ENCODE measurements around the gene BMPER. TPM values are rescaled to one million over a fixed set of nuclear protein-coding genes. Genes with fewer than 3 reads are reported as not detected.
A peak's percentile ranks its signal among the peaks of the same experiment; 100 is the strongest.

Gene BMPER
- polyA plus RNA-seq, 1 of the 3 experiments (the other 2 are of a cell fraction) = 20.0 TPM

GRCh38 chr7:34064519-34065158 lies 159.3 kb downstream of the BMPER start (continued):
- TF ChIP-seq REST (IDR thresholded peaks at IDR 0.05; ENCODE audit: low read depth, low read length) (no peak), RCOR1 (IDR thresholded peaks at IDR 0.05; ENCODE audit: low read length) (no peak), CTCF (IDR thresholded peaks at IDR 0.05) (no peak), NFIC (IDR thresholded peaks at IDR 0.05; ENCODE audit: borderline replicate concordance) (peak; percentile 73)

- CTCF ChIA-PET = no interaction called here
- no peak for TF ChIP-seq IRF3 (IDR thresholded peaks at IDR 0.05; ENCODE audit: low read depth, low read length)
- no peak for TF ChIP-seq POLR2AphosphoS5 (IDR thresholded peaks at IDR 0.05; ENCODE audit: low read depth, low read length)
- no peak for TF ChIP-seq TCF12 (IDR thresholded peaks at IDR 0.05)
- no peak for TF ChIP-seq YY1 (IDR thresholded peaks at IDR 0.05; ENCODE audit: low read depth)
- no peak for TF ChIP-seq RFX5 (IDR thresholded peaks at IDR 0.05; ENCODE audit: low read length)
- no peak for TF ChIP-seq TAF1 (IDR thresholded peaks at IDR 0.05; ENCODE audit: borderline replicate concordance, low read depth, low read length)
- TF ChIP-seq JUND (IDR thresholded peaks at IDR 0.05) = no peak
- TF ChIP-seq FOSL2 (IDR thresholded peaks at IDR 0.05; ENCODE audit: borderline replicate concordance, low read depth) = no peak
- TF ChIP-seq RXRA (IDR thresholded peaks at IDR 0.05; ENCODE audit: borderline replicate concordance, low read depth) = no peak
- no peak for TF ChIP-seq REST (IDR thresholded peaks at IDR 0.05; ENCODE audit: low read depth, low read length)
- TF ChIP-seq EZH2phosphoT487 (IDR thresholded peaks at IDR 0.05; ENCODE audit: borderline replicate concordance, low read depth) = no peak
- no peak for TF ChIP-seq USF2 (IDR thresholded peaks at IDR 0.05; ENCODE audit: borderline replicate concordance, low read depth, low read length)
- TF ChIP-seq FOXM1 (IDR thresholded peaks at IDR 0.05; ENCODE audit: low read depth) = no peak
- TF ChIP-seq USF1 (IDR thresholded peaks at IDR 0.05; ENCODE audit: borderline replicate concordance, low read depth) = no peak
- POLR2A ChIA-PET = no interaction called here
- Histone ChIP-seq H3K9me3 (no peaks in the 10 kb centered on the region), H4K20me1 (ENCODE audit: insufficient read depth) (no peaks in the 10 kb centered on the region), H3K27ac (ENCODE audit: low read depth in 2 of 2, low read length in 1 of 2) (no peak overlapping the region), H3K27me3 (ENCODE audit: insufficient read depth) (no peaks in the 10 kb centered on the region), H3K79me2 (ENCODE audit: insufficient read depth) (no peaks in the 10 kb centered on the region), H3K4me2 (no peak overlapping the region), H3K36me3 (replicated peaks in 1 of 2; ENCODE audit: control insufficient read depth in 1 of 2, insufficient read depth in 2 of 2, low read length in 1 of 2) (no peaks in the 10 kb centered on the region), H3K4me3 (ENCODE audit: low read depth in 2 of 2, low read length in 1 of 2) (no peak overlapping the region), H3F3A (replicated peaks; ENCODE audit: insufficient read depth) (peaks cover 27% of the 10 kb centered on the region), H3K4me1 (ENCODE audit: control insufficient read depth in 1 of 2, insufficient read depth in 2 of 2, low read depth in 1 of 2, low read length in 1 of 2) (peaks cover 4 to 55% of the 10 kb centered on the region in 2 experiments; a peak in 3 of 4 replicates), H2AFZ (ENCODE audit: low read depth) (no peak overlapping the region), H3K9me2 (no peaks in the 10 kb centered on the region), H3K9ac (no peak overlapping the region)
- 60% methylated on average over 1 of the region's 1 CpG for WGBS (ENCODE audit: low lambda C conversion rate)
- DNase-seq = no peak
Observed at GRCh38 chr7:34066411-34066810, 161.1 kb downstream of the BMPER start.
